Cerebellar nuclear complex (tissue), 1 donor: Measurements from ENCODE around the gene ZMIZ1.
A peak's percentile ranks its signal among the peaks of the same experiment; 100 is the strongest.

Experiments used
- DNase-seq, 2 experiments: peaks; one replicate each; lab custom pipeline; 2025; lab: John Stamatoyannopoulos, UW

Gene ZMIZ1

GRCh38 chr10:79099898-79100448, 31.2 kb downstream of the ZMIZ1 start:
- DNase-seq, result no peak

- no peak for DNase-seq
Measured at GRCh38 chr10:79100771-79101170, 32.0 kb downstream of the ZMIZ1 start.

GRCh38 chr10:79101560-79102497, 33.1 kb downstream of the ZMIZ1 start:
- DNase-seq, result peak in 1 of 2 experiments; percentile 60

GRCh38 chr10:79102498-79102874, 33.7 kb downstream of the ZMIZ1 start:
- no peak for DNase-seq

- no peak for DNase-seq
Measured at GRCh38 chr10:79103129-79103528, 34.4 kb downstream of the ZMIZ1 start.

GRCh38 chr10:79103585-79103984, 34.8 kb downstream of the ZMIZ1 start:
- DNase-seq, result no peak

GRCh38 chr10:79105150-79105739, 36.5 kb downstream of the ZMIZ1 start:
- DNase-seq, result no peak

GRCh38 chr10:79105818-79106217, 37.1 kb downstream of the ZMIZ1 start:
- no peak for DNase-seq

GRCh38 chr10:79106256-79107050, 37.7 kb downstream of the ZMIZ1 start:
- DNase-seq, result no peak

- no peak for DNase-seq
Measured at GRCh38 chr10:79107736-79108264, 39.0 kb downstream of the ZMIZ1 start.

- no peak for DNase-seq
Measured at GRCh38 chr10:79108728-79109127, 40.0 kb downstream of the ZMIZ1 start.

GRCh38 chr10:79111427-79111826, 42.7 kb downstream of the ZMIZ1 start:
- DNase-seq, result no peak

- no peak for DNase-seq
Measured at GRCh38 chr10:79111846-79112614, 43.3 kb downstream of the ZMIZ1 start.

- peak in 1 of 2 experiments; percentile 54 for DNase-seq
Measured at GRCh38 chr10:79112881-79113431, 44.2 kb downstream of the ZMIZ1 start.

- no peak for DNase-seq
Measured at GRCh38 chr10:79113827-79114226, 45.1 kb downstream of the ZMIZ1 start.

GRCh38 chr10:79115302-79115701, 46.5 kb downstream of the ZMIZ1 start:
- no peak for DNase-seq

- DNase-seq, result no peak
Measured at GRCh38 chr10:79116368-79116767, 47.6 kb downstream of the ZMIZ1 start.

GRCh38 chr10:79116801-79117723, 48.3 kb downstream of the ZMIZ1 start:
- no peak for DNase-seq

- DNase-seq, result no peak
Measured at GRCh38 chr10:79118286-79119202, 49.8 kb downstream of the ZMIZ1 start.
